Astrocyte of the cerebellum (primary cell): ENCODE results near the gene SORCS2.
A peak's percentile ranks its signal among the peaks of the same experiment; 100 is the strongest.

ENCODE experiments used
- DNase-seq: peaks from one replicate; pipeline ENCODE4 v3.0.0-alpha.2; 2011; ENCODE audit warnings: low read depth
- H3K4me3 ChIP-seq: 2 replicates; pipeline ENCODE4 v1.5.1; 2011; ENCODE audit warnings: mild to moderate bottlenecking, low read depth, low read length, moderate library complexity
- in situ Hi-C: cut with HindIII; loops from 2 replicates; pipeline ENCODE4 v1.10.0; 2017; ENCODE audit warnings: low sequenced_read_pairs
- TF ChIP-seq, protein P1 (sequence below): IDR thresholded peaks from 2 replicates; pipeline ENCODE4 v1.5.1; 2012; ENCODE audit warnings: low read length, low read depth, moderate library complexity, mild to moderate bottlenecking; ENCODE audit errors: missing control alignments

The SORCS2 gene

DNA sequence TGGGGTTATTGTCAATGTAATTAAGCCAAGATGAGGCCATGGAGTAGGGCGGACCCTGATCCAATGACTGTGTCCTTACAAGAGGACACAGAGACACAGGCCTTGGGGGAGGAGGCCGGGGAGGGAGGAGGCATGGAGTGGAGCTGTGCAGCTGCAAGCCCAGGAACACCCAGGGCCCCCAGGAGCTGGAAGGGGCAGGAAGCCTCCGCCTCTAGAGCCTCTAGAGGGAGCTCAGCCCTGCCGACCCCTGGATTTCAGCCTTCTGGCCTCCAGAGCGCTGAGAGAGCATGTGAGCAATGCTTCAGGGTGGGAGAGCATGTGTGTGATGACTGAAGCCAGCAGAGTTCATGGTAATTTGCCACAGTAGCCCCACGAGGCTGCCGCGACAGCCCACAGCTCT is 512.7 kb downstream of the SORCS2 start:
- in situ Hi-C loops: no loop called here
- H3K4me3 ChIP-seq: no peak overlapping the region
- TF ChIP-seq, protein P1, sequence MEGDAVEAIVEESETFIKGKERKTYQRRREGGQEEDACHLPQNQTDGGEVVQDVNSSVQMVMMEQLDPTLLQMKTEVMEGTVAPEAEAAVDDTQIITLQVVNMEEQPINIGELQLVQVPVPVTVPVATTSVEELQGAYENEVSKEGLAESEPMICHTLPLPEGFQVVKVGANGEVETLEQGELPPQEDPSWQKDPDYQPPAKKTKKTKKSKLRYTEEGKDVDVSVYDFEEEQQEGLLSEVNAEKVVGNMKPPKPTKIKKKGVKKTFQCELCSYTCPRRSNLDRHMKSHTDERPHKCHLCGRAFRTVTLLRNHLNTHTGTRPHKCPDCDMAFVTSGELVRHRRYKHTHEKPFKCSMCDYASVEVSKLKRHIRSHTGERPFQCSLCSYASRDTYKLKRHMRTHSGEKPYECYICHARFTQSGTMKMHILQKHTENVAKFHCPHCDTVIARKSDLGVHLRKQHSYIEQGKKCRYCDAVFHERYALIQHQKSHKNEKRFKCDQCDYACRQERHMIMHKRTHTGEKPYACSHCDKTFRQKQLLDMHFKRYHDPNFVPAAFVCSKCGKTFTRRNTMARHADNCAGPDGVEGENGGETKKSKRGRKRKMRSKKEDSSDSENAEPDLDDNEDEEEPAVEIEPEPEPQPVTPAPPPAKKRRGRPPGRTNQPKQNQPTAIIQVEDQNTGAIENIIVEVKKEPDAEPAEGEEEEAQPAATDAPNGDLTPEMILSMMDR: peak; percentile 15
- no peak for DNase-seq

DNA sequence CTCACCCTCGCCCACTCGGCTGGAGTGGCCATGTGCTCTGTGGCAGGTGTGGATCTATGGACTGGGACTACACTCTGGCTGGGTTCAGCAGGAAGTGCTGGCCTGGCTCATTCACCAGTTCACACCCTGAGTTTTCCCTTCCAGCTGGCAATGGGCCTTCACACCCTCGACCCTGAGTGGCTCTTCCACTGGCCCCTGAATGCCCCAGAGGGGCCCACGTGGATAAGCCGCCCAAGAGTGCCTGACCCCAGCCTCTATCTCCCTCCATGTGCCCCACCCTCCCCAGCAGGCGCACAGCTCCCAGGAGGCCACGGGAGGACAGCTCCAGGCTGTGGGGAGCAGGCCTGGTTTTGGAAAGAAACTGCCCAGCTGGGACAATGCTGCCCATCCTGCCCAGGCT is 513.3 kb downstream of the SORCS2 start:
- DNase-seq: no peak
- no peak overlapping the region for H3K4me3 ChIP-seq
- TF ChIP-seq, protein P1: no peak
- in situ Hi-C loops: no loop called here

DNA sequence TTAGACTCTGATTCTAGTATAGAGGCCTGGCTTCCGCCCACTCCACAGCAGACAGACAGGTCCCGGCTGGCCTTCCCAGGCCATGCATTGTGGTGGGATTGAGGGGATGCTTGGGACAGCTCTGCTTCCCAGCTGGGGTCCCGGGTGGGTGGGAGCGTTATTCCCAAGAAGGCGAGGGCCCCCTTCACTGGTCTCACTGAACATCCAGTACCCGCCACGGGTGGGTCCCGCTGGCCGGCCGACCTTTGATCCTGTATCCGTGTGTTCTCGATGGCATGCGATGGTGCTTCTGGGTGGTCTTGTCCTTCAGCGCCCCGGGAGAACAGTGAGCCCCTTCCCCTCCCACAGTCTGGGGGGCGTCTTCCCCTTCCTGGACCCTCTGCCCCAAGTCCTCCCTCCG is 515.9 kb downstream of the SORCS2 start:
- in situ Hi-C loops: no loop called here
- TF ChIP-seq, protein P1: no peak
- DNase-seq: no peak

DNA sequence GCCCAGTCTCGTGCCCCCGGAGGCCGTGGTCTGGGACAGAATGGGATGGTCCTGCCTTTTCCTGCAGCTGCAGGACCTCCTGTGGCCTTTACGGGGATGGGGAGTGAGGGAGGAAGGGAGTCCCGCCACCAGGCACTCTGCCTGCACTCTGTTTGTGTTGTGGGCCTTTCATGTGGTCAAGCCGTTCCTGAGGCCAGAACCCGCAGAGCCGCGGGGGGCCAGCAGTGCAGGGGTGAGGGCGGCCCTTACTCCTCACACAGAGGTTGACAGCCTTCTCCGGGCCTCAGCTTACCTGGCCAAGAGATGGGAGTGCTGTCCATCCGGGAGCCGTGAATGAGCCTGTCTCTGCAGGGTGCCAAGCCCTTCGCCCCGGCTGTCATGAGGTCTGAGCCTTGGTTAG is 516.6 kb downstream of the SORCS2 start:
- in situ Hi-C loops: no loop called here
- H3K4me3 ChIP-seq: no peak overlapping the region
- DNase-seq: peak; percentile 38
- TF ChIP-seq, protein P1: no peak

More for the DNA sequence above, 515.9 kb downstream of the SORCS2 start:
- no peak overlapping the region for H3K4me3 ChIP-seq

DNA sequence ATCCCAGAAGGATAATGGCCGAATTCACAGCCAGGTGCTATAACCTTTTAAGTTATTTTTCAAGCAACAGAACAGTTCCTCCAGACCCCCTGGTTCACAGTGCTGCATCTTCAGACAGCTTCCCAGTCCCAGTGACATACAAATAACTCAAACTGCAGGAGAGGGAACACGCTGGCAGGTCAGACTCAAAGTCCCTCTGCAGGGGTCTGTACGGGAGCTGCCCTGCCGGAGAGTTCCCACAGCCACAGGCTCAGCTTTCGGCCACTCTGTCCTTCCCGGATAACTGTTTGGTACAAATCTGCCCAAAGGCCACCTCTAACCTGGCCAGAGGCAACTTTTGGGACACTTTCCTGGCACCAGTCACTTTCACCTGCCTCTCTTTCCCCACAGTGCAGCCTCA is 517.1 kb downstream of the SORCS2 start:
- TF ChIP-seq, protein P1: no peak
- no peak for DNase-seq
- in situ Hi-C loops: no loop called here
- H3K4me3 ChIP-seq: no peak overlapping the region

DNA sequence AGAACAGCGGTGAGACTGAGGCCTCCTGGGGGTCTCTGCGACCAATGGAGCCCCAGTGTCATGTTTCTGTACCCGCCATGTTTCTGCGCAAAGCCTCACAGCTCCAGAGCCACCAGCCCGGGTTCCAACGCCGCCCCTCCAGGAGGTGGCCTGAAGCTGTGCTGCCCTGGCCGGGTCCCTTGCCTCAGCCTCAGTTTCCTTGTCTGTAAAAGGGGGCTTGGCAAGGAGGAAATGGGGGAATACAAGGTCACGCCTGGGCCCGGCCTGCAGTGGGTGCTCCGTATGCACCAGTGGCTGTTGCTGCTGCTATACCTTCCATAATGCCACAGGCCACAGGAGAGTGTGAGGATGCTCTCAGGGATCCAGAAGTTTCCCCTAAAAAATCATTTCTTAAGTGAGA is 517.8 kb downstream of the SORCS2 start:
- in situ Hi-C loops: no loop called here
- TF ChIP-seq, protein P1: no peak
- no peak for DNase-seq
- H3K4me3 ChIP-seq: no peak overlapping the region
